Omental fat pad (tissue), 4 donors: ENCODE measurements around the gene KRT15. TPM values are rescaled to one million over a fixed set of nuclear protein-coding genes. Genes with fewer than 3 reads are reported as not detected.

Source experiments
- ATAC-seq: fragments of 150-250 bp; one replicate; pipeline ENCODE4 v1.9.1; 2016; ENCODE audit warnings: mild to moderate bottlenecking, moderate library complexity; ENCODE audit not compliant: low FRiP score
- DNase-seq: peaks from one replicate; pipeline ENCODE4 v3.0.0-alpha.2; 2019; ENCODE audit warnings: low spot score
- CTCF ChIP-seq, 3 donors: fragments of 450-650 bp; IDR thresholded peaks; one replicate each; pipeline ENCODE4 v1.5.1; 2016 to 2017; ENCODE audit warnings: antibody characterized with exemption in 3 of 3, mild to moderate bottlenecking in 3 of 3, moderate library complexity in 2 of 3
- small RNA-seq: library from RNA; depleted of rRNA; stranded (forward); fragments of <200 nt; gene quantifications from one replicate; pipeline ENCODE3, GENCODE V24; 2016
- total RNA-seq, 4 donors: library from RNA; depleted of rRNA; stranded (reverse); fragments of >200 nt; gene quantifications; one replicate each; pipeline ENCODE4 v1.1.0, GENCODE V29; 2016

KRT15 gene
- total RNA-seq, 4 donors from 2014 or later: 0.31 to 2.5 (median 1.8) TPM; not detected in 1

DNA sequence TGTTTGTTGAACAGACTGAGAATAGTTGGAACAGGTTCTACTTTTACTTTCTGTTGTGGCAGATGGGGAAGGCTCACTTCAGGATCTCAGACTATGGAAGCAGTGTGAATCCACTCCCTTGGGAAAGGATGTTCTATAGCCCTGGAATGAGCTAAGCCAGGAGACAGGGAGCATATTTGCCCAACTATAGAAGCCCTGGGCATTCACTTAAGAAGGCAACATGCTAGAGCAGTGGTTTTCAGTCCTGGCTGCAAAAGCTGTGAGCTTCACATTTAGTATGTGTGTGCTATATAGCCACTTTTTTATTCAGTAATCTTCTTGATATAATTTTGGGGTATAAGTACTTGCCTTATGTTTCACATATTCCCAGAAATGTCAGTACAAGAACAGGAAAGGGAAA is 50.3 kb downstream of the KRT15 start:
- no peak for ATAC-seq
- DNase-seq: no peak
- no peak for TF ChIP-seq CTCF (IDR thresholded peaks at IDR 0.05)

GRCh38 chr17:41467561-41467960 is 51.1 kb downstream of the KRT15 start:
- ATAC-seq (no peak), DNase-seq (no peak)
- TF ChIP-seq CTCF (IDR thresholded peaks at IDR 0.05): no peak

GRCh38 chr17:41466988-41467387 is 51.7 kb downstream of the KRT15 start, which contains the start of gene KRT32:
TSS of gene KRT32 (minus strand) at chr17:41467386. CDS start at chr17:41467325, 61 bp downstream.
- DNase-seq (no peak), ATAC-seq (no peak)
- no peak for TF ChIP-seq CTCF (IDR thresholded peaks at IDR 0.05)

GRCh38 chr17:41464682-41465081 is 54.0 kb downstream of the KRT15 start:
- ATAC-seq (peak; percentile 85), DNase-seq (peak; percentile 38)

DNA sequence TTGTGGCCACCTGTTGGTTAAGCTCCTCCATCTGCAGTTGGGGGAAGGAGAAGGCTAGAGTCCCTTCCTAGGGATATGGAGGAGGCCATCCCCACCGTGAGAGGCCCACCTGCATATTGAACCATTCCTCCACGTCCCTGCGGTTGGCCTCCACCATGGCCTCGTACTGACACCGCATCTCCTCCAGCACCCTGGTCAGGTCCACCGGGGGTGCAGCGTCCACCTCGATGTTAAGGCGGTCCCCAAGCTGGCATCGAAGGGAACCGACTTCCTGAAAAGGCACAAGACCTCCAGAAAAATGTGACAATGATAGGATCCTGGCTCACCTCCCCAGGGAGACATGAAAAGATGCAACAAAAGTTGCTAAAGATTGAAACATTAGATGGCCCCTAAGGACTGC is 54.5 kb downstream of the KRT15 start:
- ATAC-seq: no peak
- no peak for TF ChIP-seq CTCF (IDR thresholded peaks at IDR 0.05)
- DNase-seq: no peak

More at GRCh38 chr17:41464682-41465081, 54.0 kb downstream of the KRT15 start:
- TF ChIP-seq CTCF (IDR thresholded peaks at IDR 0.05): no peak

GRCh38 chr17:41463746-41464145 is 54.9 kb downstream of the KRT15 start:
- ATAC-seq: no peak
- no peak for TF ChIP-seq CTCF (IDR thresholded peaks at IDR 0.05)
- DNase-seq: no peak

Small RNA genes lying within 50 kb of the gene (small RNA-seq; reads per million reads assigned to genes)
- gene RNU2-32P: not detected

Other genes starting within 250 kb of the KRT15 start
- not detected for gene KRTAP9-7, start 243.2 kb downstream of the KRT15 start, total RNA-seq
- not detected for gene KRTAP29-1, start 216.0 kb downstream of the KRT15 start, total RNA-seq
- not detected for gene KRTAP16-1, start 209.6 kb downstream of the KRT15 start, total RNA-seq
- not detected for gene KRTAP17-1, start 203.2 kb downstream of the KRT15 start, total RNA-seq
- gene KRT33A, start 168.1 kb downstream of the KRT15 start, total RNA-seq: not detected
- not detected for gene KRT33B, start 149.1 kb downstream of the KRT15 start, total RNA-seq
- not detected for gene KRT34, start 136.6 kb downstream of the KRT15 start, total RNA-seq
- not detected for gene KRT31, start 121.3 kb downstream of the KRT15 start, total RNA-seq
- gene KRT37, start 94.3 kb downstream of the KRT15 start, total RNA-seq: not detected
- gene KRT38, start 77.9 kb downstream of the KRT15 start, total RNA-seq: not detected
- gene KRT32, start 51.5 kb downstream of the KRT15 start, total RNA-seq: not detected
- gene KRT35, start 37.7 kb downstream of the KRT15 start, total RNA-seq: not detected
- gene KRT36, start 29.0 kb downstream of the KRT15 start, total RNA-seq: not detected
- under 1 TPM in 1 of 4 donors, not detected in 3; 0.65 TPM for gene KRT13, start 13.3 kb downstream of the KRT15 start, total RNA-seq
- 100 to 1,000 TPM in 2 of 4 donors, 10 to 100 TPM in 2; 22.1 to 838 (median 270) TPM for gene KRT19, start 9.4 kb upstream of the KRT15 start, total RNA-seq
- gene KRT9, start 53.2 kb upstream of the KRT15 start, total RNA-seq: not detected
- gene KRT14, start 68.0 kb upstream of the KRT15 start, total RNA-seq: 1 to 10 TPM in 2 of 4 donors, under 1 TPM in 1, not detected in 1; 0.56 to 4.0 (median 3.0) TPM
- gene KRT16, start 93.9 kb upstream of the KRT15 start, total RNA-seq: 100 to 1,000 TPM in 1 of 4 donors, 1 to 10 TPM in 2, under 1 TPM in 1; 0.84 to 158 (median 7.6) TPM
- gene KRT17, start 105.7 kb upstream of the KRT15 start, total RNA-seq: under 1 TPM in 1 of 4 donors, not detected in 3; 0.56 TPM
- gene EIF1, start 170.0 kb upstream of the KRT15 start, total RNA-seq: 100 to 1,000 TPM; 444 to 832 (median 685) TPM
- not detected for gene GAST, start 193.4 kb upstream of the KRT15 start, total RNA-seq
- 1 to 10 TPM in 1 of 4 donors, under 1 TPM in 1, not detected in 2; 0.47 to 1.1 TPM for gene HAP1, start 215.8 kb upstream of the KRT15 start, total RNA-seq